Measurements from ENCODE around the gene STK11. TPM values are rescaled to one million over a fixed set of nuclear protein-coding genes. Genes with fewer than 3 reads are reported as not detected.

The STK11 gene
- polyA plus RNA-seq, 2 of the 4 experiments (the other 2 are of a cell fraction), result 16.2 to 33.6 TPM

DNA sequence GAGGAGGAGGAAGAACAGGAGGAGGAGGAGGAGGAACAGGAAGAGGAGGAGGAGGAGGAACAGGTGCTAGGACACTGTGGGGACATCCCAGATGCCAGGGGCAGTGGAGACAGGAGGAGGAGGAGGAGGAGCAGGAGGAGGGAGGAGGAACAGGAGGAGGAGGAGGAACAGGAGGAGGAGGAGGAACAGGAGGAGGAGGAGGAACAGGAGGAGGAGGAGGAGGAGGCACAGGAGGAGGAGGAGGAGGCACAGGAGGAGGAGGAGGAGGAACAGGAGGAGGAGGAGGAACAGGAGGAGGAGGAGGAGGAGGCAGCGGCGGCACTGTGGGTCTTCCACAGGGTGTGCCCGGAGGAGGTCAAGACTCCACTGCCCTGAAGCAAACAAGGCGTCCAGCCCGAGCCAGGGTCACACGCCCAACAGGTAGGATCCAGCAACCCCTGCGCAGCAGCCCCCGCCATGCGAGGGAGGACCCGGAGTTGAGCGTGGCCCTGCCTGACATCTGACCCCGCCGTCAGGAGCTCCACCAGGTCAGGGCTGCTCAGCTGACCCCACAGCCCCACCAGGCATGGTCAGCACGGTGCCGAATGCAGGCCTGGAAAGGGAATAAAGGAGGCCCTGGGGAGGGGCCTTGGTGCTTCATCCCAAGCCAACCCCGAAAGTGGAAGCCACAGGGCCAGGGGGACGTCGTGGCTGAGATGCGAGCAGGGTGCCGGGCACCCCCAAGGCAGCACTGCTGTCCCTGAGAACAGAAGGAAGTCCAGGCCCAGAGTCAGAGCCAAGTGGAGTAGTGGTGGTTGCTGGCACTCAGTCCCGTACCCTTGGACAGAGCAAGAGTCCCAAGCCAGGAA lies 40.7 kb upstream of the STK11 start (continued):
- TF ChIP-seq, protein P1, sequence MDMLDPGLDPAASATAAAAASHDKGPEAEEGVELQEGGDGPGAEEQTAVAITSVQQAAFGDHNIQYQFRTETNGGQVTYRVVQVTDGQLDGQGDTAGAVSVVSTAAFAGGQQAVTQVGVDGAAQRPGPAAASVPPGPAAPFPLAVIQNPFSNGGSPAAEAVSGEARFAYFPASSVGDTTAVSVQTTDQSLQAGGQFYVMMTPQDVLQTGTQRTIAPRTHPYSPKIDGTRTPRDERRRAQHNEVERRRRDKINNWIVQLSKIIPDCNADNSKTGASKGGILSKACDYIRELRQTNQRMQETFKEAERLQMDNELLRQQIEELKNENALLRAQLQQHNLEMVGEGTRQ (IDR thresholded peaks at IDR 0.05), result no peak
- TF ChIP-seq FOXS1 (CRISPR knock-in tag; IDR thresholded peaks at IDR 0.05), result no peak
- TF ChIP-seq, protein P2, sequence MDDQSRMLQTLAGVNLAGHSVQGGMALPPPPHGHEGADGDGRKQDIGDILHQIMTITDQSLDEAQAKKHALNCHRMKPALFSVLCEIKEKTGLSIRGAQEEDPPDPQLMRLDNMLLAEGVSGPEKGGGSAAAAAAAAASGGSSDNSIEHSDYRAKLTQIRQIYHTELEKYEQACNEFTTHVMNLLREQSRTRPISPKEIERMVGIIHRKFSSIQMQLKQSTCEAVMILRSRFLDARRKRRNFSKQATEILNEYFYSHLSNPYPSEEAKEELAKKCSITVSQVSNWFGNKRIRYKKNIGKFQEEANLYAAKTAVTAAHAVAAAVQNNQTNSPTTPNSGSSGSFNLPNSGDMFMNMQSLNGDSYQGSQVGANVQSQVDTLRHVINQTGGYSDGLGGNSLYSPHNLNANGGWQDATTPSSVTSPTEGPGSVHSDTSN (IDR thresholded peaks at IDR 0.05), result no peak
- TF ChIP-seq NR3C1 (IDR thresholded peaks at IDR 0.05), result no peak

DNA sequence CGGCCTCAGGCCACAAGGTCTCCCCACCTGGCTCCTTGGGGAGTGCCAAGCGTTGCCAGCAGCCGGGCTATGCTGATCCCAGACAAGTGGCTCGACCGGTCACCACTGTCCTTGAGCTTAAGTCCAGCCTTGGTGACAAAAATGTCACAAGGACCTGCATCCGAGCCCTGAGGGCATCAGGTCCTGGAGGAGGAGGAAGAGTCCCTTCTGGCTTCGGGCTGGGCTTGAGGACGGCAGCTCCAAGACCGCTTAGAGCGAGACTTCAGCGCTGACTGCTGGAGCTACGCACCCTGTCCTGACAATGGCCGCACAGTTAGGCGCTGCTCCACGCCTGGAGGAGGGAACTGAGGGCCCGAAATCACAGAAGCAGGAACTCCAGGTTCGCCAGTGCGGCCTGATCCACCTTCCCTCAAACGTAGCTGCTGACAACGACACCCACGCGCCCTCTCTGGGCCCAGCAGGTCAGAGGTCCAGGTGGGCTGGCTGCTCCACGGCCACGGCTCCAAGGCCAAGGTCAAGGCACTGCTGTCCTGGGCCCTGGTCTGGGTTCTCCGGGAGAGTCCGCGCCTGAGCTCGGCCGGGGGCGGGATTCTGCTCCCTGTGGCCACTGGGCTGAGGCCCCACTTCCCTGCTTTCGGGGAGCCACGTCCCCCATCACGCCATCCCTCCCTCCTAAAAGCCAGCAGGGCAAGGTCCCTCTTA lies 38.6 kb upstream of the STK11 start:
- no peak for FAIRE-seq
- WGBS (ENCODE audit: missing lambda C conversion rate), result 98% methylated on average over 20 of the region's 33 CpGs
- Histone ChIP-seq H3K27ac (peak overlapping the region in 1 of 2 experiments; percentile 100; a peak in 3 of 6 replicates), H3K4me1 (peaks cover 44% of the 10 kb centered on the region), H3K4me3 (no peak overlapping the region), H3K9me3 (no peaks in the 10 kb centered on the region), H3K4me2 (no peak overlapping the region)
- POLR2A ChIA-PET, result interaction anchor here (0.6 to 0.8 kb wide), 2 partner anchors 11 to 44 kb away, joined by 3 read pairs; no protein-coding TSS in a partner anchor
- TF ChIP-seq HEYL (CRISPR knock-in tag; IDR thresholded peaks at IDR 0.05) (no peak), KDM1A (IDR thresholded peaks at IDR 0.05; ENCODE audit: low read depth) (no peak), POLR2A (IDR thresholded peaks at IDR 0.05; ENCODE audit: low read length) (no peak), TFCP2L1 (CRISPR knock-in tag; IDR thresholded peaks at IDR 0.05) (no peak), ZNF302 (CRISPR knock-in tag; IDR thresholded peaks at IDR 0.05) (no peak), HOXA7 (CRISPR knock-in tag; IDR thresholded peaks at IDR 0.05) (no peak), RNF2 (IDR thresholded peaks at IDR 0.05; ENCODE audit: borderline replicate concordance, low read depth) (no peak), ESRRA (IDR thresholded peaks at IDR 0.05; ENCODE audit: borderline replicate concordance, low read length) (no peak), ZC3H11A (IDR thresholded peaks at IDR 0.05) (no peak), RAD21 (conservative IDR thresholded peaks at IDR 0.05 in 1 of 2, IDR thresholded peaks at IDR 0.05 in 1 of 2) (no peak), NFE2L2 (conservative IDR thresholded peaks at IDR 0.05; ENCODE audit: low read length) (no peak), TP53 (CRISPR knock-in tag; IDR thresholded peaks at IDR 0.05) (no peak), POLR2AphosphoS2 (conservative IDR thresholded peaks at IDR 0.05; ENCODE audit: low read length) (no peak), FOXS1 (CRISPR knock-in tag; IDR thresholded peaks at IDR 0.05) (no peak), RFX5 (IDR thresholded peaks at IDR 0.05) (no peak)
- TF ChIP-seq, protein P2 (IDR thresholded peaks at IDR 0.05), result no peak
- TF ChIP-seq, protein P3, sequence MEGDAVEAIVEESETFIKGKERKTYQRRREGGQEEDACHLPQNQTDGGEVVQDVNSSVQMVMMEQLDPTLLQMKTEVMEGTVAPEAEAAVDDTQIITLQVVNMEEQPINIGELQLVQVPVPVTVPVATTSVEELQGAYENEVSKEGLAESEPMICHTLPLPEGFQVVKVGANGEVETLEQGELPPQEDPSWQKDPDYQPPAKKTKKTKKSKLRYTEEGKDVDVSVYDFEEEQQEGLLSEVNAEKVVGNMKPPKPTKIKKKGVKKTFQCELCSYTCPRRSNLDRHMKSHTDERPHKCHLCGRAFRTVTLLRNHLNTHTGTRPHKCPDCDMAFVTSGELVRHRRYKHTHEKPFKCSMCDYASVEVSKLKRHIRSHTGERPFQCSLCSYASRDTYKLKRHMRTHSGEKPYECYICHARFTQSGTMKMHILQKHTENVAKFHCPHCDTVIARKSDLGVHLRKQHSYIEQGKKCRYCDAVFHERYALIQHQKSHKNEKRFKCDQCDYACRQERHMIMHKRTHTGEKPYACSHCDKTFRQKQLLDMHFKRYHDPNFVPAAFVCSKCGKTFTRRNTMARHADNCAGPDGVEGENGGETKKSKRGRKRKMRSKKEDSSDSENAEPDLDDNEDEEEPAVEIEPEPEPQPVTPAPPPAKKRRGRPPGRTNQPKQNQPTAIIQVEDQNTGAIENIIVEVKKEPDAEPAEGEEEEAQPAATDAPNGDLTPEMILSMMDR (IDR thresholded peaks at IDR 0.05), result no peak
- TF ChIP-seq, protein P4, sequence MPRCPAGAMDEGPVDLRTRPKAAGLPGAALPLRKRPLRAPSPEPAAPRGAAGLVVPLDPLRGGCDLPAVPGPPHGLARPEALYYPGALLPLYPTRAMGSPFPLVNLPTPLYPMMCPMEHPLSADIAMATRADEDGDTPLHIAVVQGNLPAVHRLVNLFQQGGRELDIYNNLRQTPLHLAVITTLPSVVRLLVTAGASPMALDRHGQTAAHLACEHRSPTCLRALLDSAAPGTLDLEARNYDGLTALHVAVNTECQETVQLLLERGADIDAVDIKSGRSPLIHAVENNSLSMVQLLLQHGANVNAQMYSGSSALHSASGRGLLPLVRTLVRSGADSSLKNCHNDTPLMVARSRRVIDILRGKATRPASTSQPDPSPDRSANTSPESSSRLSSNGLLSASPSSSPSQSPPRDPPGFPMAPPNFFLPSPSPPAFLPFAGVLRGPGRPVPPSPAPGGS (IDR thresholded peaks at IDR 0.05), result no peak
- ATAC-seq, result no peak
- CTCF ChIA-PET, result interaction anchor here (0.7 to 1.3 kb wide), 3 partner anchors 9 to 28 kb away, joined by 3 to 6 read pairs (median 3); no protein-coding TSS in a partner anchor
- DNase-seq (ENCODE audit: low read depth in 1 of 2, low spot score in 1 of 2), result no peak
